HepG2 (cell line): ENCODE data around the gene PRR12. TPM values are rescaled to one million over a fixed set of nuclear protein-coding genes. Genes with fewer than 3 reads are reported as not detected.

Experiments used
- JUN ChIP-seq: sonication (generic); formaldehyde crosslinking; IDR thresholded peaks from 2 replicates; pipeline ENCODE4 v1.4.0; 2020; ENCODE audit warnings: mild to moderate bottlenecking, missing genetic modification reagents
- MYNN ChIP-seq: sonication (generic); formaldehyde crosslinking; IDR thresholded peaks from 2 replicates; pipeline ENCODE4 v1.4.0; 2020; ENCODE audit warnings: mild to moderate bottlenecking, low read depth, missing genetic modification reagents
- PAWR ChIP-seq: sonication (generic); formaldehyde crosslinking; IDR thresholded peaks from 2 replicates; pipeline ENCODE4 v1.4.0; 2020; ENCODE audit warnings: missing genetic modification reagents, mild to moderate bottlenecking, borderline replicate concordance
- RBM39 ChIP-seq: fragments of 200-400 bp; formaldehyde crosslinking; IDR thresholded peaks from one replicate; pipeline ENCODE4 v1.6.1; 2018; ENCODE audit warnings: antibody characterized with exemption, mild to moderate bottlenecking, low read depth, low read length; ENCODE audit not compliant: poor library complexity, severe bottlenecking
- SP1 ChIP-seq, 2 experiments: fragments of 450-650 bp in 1 of 2; sonication (generic) in 1 of 2; formaldehyde crosslinking in 1 of 2; IDR thresholded peaks; 2 replicates each; pipeline versions ENCODE4 v1.4.0 to v1.6.1; 2016 to 2020; ENCODE audit warnings: missing genetic modification reagents in 1 of 2
- TCF7 ChIP-seq: sonication (generic); IDR thresholded peaks from 2 replicates; pipeline ENCODE4 v1.6.1; 2016; ENCODE audit warnings: antibody characterized with exemption, low read depth
- ZFY ChIP-seq: sonication (generic); formaldehyde crosslinking; IDR thresholded peaks from 2 replicates; pipeline ENCODE4 v1.4.0; 2020; ENCODE audit warnings: missing genetic modification reagents
- ZMYM4 ChIP-seq: sonication (generic); formaldehyde crosslinking; IDR thresholded peaks from 2 replicates; pipeline ENCODE4 v1.8.1; 2023; ENCODE audit warnings: mild to moderate bottlenecking, missing genetic modification reagents
- ZNF180 ChIP-seq: sonication (generic); formaldehyde crosslinking; IDR thresholded peaks from 2 replicates; pipeline ENCODE4 v1.4.0; 2020; ENCODE audit warnings: low read depth, missing genetic modification reagents, borderline replicate concordance
- polyA plus RNA-seq, 8 experiments: library from polyadenylated mRNA; depleted of rRNA in 3 of 8; stranded (reverse) in 7 of 8; unstranded in 1 of 8; fragments of >200 nt; fragmentation: Illumina TruSeq in 4 of 8; extraction: Trizol in 4 of 8; gene quantifications; 2 replicates each; pipeline versions ENCODE4 v1.2.1 to v1.2.3, GENCODE V29; 2011 to 2016; ENCODE audit warnings: low read depth in 4 of 8, missing spikeins in 1 of 8, mixed read lengths in 1 of 8; ENCODE audit not compliant: insufficient read depth in 1 of 8
- total RNA-seq, 5 experiments: library from RNA; depleted of rRNA; stranded (reverse); fragments of >200 nt; fragmentation: Illumina TruSeq; extraction: Trizol; gene quantifications; 2 replicates each; pipeline ENCODE4 v1.2.3, GENCODE V29; 2016; ENCODE audit warnings: low read depth in 1 of 5
- TF ChIP-seq, protein P1 (sequence below): sonication (generic); formaldehyde crosslinking; IDR thresholded peaks from 2 replicates; pipeline ENCODE4 v1.8.1; 2023; ENCODE audit warnings: mild to moderate bottlenecking, missing genetic modification reagents
- TF ChIP-seq, protein P2 (sequence below): IDR thresholded peaks from 2 replicates; pipeline ENCODE4 v1.6.1; 2018; ENCODE audit warnings: missing genetic modification reagents, mild to moderate bottlenecking, missing compliant biosample characterization
- TF ChIP-seq, protein P3 (sequence below): sonication (generic); IDR thresholded peaks from 2 replicates; pipeline ENCODE4 v1.6.1; 2016; ENCODE audit warnings: low read depth, borderline replicate concordance
- TF ChIP-seq, protein P4 (sequence below): fragments of 450-650 bp; IDR thresholded peaks from 2 replicates; pipeline ENCODE4 v1.6.1; 2017
- TF ChIP-seq, protein P5 (sequence below): sonication (generic); formaldehyde crosslinking; IDR thresholded peaks from 2 replicates; pipeline ENCODE4 v1.5.0; 2020; ENCODE audit warnings: mild to moderate bottlenecking, missing genetic modification reagents, borderline replicate concordance

Gene PRR12
- total and polyA plus RNA-seq, 2 of the 13 experiments (the other 11 are each of a cell fraction or from before 2014, with no cell fraction given): 0.62 to 1.5 TPM

DNA sequence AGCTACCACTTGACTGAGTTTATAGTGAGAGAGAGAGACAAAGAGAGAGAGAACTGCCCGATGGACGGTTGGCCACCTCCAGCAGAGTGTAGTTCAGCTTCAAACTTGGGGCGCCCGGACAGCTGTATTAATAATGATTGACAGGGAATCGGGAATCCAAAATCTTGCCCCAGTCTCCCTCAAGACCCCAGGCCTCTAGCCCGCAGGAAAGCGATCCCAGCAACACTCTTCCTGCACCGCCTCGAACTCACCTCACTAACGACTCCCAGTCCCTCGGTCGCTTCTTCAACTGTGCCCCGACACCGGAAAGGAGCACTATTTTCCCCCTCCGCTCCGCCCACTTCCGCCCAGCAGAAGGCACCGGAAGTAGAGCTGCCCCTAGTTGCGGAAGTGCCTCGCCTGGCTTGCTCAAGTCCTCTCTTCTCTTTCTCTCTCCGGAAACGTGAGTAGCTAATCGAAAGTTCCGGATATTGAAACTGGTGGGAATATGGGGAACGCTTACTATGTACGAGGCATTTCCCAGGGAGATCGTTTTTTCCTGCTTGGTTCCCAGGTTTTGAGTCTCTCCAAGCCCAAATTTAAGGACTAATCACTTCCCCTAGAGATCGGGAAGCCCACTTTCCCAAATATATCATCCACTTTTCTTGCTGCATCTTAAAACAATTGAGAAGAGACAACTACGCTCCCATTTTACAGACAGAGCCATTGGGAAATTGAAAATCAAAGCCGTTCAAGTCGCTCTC, 10.5 kb upstream of the PRR12 start, which contains the start of gene NOSIP (continued):
- TF ChIP-seq, protein P1, sequence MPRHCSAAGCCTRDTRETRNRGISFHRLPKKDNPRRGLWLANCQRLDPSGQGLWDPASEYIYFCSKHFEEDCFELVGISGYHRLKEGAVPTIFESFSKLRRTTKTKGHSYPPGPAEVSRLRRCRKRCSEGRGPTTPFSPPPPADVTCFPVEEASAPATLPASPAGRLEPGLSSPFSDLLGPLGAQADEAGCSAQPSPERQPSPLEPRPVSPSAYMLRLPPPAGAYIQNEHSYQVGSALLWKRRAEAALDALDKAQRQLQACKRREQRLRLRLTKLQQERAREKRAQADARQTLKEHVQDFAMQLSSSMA: 0 out of 2 replicates have a peak, but pooled peaks have one; percentile 77
- TF ChIP-seq TCF7 (no peak; the same call in 1 of the 2 replicates), JUN (CRISPR knock-in tag) (peak; percentile 22; the same call in 1 of the 2 replicates), MYNN (CRISPR knock-in tag) (0 out of 2 replicates have a peak, but pooled peaks have one; percentile 45), SP1 (IDR thresholded peaks at IDR 0.05) (no peak), SP1 (CRISPR knock-in tag; IDR thresholded peaks at IDR 0.05) (peak; percentile 95), PAWR (CRISPR knock-in tag) (no peak), ZMYM4 (CRISPR knock-in tag) (peak; percentile 53; the same call in 1 of the 2 replicates), ZFY (peak; percentile 73), RBM39 (peak; percentile 45), ZNF180 (CRISPR knock-in tag) (no peak)
- TF ChIP-seq, protein P2, sequence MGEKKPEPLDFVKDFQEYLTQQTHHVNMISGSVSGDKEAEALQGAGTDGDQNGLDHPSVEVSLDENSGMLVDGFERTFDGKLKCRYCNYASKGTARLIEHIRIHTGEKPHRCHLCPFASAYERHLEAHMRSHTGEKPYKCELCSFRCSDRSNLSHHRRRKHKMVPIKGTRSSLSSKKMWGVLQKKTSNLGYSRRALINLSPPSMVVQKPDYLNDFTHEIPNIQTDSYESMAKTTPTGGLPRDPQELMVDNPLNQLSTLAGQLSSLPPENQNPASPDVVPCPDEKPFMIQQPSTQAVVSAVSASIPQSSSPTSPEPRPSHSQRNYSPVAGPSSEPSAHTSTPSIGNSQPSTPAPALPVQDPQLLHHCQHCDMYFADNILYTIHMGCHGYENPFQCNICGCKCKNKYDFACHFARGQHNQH: peak; percentile 80; the same call in 1 of the 2 replicates
- TF ChIP-seq, protein P3, sequence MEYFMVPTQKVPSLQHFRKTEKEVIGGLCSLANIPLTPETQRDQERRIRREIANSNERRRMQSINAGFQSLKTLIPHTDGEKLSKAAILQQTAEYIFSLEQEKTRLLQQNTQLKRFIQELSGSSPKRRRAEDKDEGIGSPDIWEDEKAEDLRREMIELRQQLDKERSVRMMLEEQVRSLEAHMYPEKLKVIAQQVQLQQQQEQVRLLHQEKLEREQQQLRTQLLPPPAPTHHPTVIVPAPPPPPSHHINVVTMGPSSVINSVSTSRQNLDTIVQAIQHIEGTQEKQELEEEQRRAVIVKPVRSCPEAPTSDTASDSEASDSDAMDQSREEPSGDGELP: peak; percentile 38; the same call in 1 of the 2 replicates
- TF ChIP-seq, protein P4, sequence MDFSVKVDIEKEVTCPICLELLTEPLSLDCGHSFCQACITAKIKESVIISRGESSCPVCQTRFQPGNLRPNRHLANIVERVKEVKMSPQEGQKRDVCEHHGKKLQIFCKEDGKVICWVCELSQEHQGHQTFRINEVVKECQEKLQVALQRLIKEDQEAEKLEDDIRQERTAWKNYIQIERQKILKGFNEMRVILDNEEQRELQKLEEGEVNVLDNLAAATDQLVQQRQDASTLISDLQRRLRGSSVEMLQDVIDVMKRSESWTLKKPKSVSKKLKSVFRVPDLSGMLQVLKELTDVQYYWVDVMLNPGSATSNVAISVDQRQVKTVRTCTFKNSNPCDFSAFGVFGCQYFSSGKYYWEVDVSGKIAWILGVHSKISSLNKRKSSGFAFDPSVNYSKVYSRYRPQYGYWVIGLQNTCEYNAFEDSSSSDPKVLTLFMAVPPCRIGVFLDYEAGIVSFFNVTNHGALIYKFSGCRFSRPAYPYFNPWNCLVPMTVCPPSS: no peak
- TF ChIP-seq, protein P5, sequence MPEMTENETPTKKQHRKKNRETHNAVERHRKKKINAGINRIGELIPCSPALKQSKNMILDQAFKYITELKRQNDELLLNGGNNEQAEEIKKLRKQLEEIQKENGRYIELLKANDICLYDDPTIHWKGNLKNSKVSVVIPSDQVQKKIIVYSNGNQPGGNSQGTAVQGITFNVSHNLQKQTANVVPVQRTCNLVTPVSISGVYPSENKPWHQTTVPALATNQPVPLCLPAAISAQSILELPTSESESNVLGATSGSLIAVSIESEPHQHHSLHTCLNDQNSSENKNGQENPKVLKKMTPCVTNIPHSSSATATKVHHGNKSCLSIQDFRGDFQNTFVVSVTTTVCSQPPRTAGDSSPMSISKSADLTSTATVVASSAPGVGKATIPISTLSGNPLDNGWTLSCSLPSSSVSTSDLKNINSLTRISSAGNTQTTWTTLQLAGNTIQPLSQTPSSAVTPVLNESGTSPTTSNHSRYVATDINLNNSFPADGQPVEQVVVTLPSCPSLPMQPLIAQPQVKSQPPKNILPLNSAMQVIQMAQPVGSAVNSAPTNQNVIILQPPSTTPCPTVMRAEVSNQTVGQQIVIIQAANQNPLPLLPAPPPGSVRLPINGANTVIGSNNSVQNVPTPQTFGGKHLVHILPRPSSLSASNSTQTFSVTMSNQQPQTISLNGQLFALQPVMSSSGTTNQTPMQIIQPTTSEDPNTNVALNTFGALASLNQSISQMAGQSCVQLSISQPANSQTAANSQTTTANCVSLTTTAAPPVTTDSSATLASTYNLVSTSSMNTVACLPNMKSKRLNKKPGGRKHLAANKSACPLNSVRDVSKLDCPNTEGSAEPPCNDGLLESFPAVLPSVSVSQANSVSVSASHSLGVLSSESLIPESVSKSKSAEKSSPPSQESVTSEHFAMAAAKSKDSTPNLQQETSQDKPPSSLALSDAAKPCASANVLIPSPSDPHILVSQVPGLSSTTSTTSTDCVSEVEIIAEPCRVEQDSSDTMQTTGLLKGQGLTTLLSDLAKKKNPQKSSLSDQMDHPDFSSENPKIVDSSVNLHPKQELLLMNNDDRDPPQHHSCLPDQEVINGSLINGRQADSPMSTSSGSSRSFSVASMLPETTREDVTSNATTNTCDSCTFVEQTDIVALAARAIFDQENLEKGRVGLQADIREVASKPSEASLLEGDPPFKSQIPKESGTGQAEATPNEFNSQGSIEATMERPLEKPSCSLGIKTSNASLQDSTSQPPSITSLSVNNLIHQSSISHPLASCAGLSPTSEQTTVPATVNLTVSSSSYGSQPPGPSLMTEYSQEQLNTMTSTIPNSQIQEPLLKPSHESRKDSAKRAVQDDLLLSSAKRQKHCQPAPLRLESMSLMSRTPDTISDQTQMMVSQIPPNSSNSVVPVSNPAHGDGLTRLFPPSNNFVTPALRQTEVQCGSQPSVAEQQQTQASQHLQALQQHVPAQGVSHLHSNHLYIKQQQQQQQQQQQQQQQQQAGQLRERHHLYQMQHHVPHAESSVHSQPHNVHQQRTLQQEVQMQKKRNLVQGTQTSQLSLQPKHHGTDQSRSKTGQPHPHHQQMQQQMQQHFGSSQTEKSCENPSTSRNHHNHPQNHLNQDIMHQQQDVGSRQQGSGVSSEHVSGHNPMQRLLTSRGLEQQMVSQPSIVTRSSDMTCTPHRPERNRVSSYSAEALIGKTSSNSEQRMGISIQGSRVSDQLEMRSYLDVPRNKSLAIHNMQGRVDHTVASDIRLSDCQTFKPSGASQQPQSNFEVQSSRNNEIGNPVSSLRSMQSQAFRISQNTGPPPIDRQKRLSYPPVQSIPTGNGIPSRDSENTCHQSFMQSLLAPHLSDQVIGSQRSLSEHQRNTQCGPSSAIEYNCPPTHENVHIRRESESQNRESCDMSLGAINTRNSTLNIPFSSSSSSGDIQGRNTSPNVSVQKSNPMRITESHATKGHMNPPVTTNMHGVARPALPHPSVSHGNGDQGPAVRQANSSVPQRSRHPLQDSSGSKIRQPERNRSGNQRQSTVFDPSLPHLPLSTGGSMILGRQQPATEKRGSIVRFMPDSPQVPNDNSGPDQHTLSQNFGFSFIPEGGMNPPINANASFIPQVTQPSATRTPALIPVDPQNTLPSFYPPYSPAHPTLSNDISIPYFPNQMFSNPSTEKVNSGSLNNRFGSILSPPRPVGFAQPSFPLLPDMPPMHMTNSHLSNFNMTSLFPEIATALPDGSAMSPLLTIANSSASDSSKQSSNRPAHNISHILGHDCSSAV: no peak
